ENCODE measurements around the gene ACOT7.

Gene ACOT7

GRCh38 chr1:6336776-6337622 is 56.6 kb downstream of the ACOT7 start:
- no peak overlapping the region for H2AFZ ChIP-seq (ENCODE audit: low read depth, low read length)

GRCh38 chr1:6334261-6334993 is 59.1 kb downstream of the ACOT7 start:
- H3K4me3 ChIP-seq (ENCODE audit: low read depth in 1 of 2, low read length in 2 of 2): no peak overlapping the region
- no peaks in the 10 kb centered on the region for H3K4me1 ChIP-seq (ENCODE audit: insufficient read depth, low read length)
- H3K27ac ChIP-seq (ENCODE audit: low read length): no peak overlapping the region
- H3K9ac ChIP-seq (ENCODE audit: low read depth, low read length): no peak overlapping the region
- H3K9me3 ChIP-seq (ENCODE audit: insufficient read depth, low read length, severe bottlenecking): no peaks in the 10 kb centered on the region
- no peak for ATAC-seq (ENCODE audit: insufficient read depth, low read depth)
- no peak overlapping the region for H2AFZ ChIP-seq (ENCODE audit: low read depth, low read length)
- no peaks in the 10 kb centered on the region; the same call in 1 of the 2 replicates for H3K79me2 ChIP-seq (ENCODE audit: insufficient read depth, low read length)
- H4K20me1 ChIP-seq (ENCODE audit: insufficient read depth, low read length): peaks cover 51% of the 10 kb centered on the region; the same call in 1 of the 2 replicates
- no peak overlapping the region for H3K4me2 ChIP-seq (ENCODE audit: insufficient read depth, low read length)
- no peaks in the 10 kb centered on the region for H3K27me3 ChIP-seq (ENCODE audit: insufficient read depth, low read length, poor library complexity)
- TF ChIP-seq EZH2 (IDR thresholded peaks at IDR 0.05; ENCODE audit: borderline replicate concordance, low read depth, low read length, severe bottlenecking): no peak
- no peak for TF ChIP-seq CTCF (IDR thresholded peaks at IDR 0.05; ENCODE audit: borderline replicate concordance, extremely low read depth, low read length, poor library complexity, severe bottlenecking)
- H3K36me3 ChIP-seq (ENCODE audit: insufficient read depth, low read length): peaks cover 74% of the 10 kb centered on the region
- DNase-seq: no peak

More at GRCh38 chr1:6336776-6337622, 56.6 kb downstream of the ACOT7 start:
- H3K4me2 ChIP-seq (ENCODE audit: insufficient read depth, low read length): no peak overlapping the region
- TF ChIP-seq CTCF (IDR thresholded peaks at IDR 0.05; ENCODE audit: borderline replicate concordance, extremely low read depth, low read length, poor library complexity, severe bottlenecking): no peak
- no peak for TF ChIP-seq EZH2 (IDR thresholded peaks at IDR 0.05; ENCODE audit: borderline replicate concordance, low read depth, low read length, severe bottlenecking)
- peaks cover 6% of the 10 kb centered on the region; the same call in 1 of the 2 replicates for H3K79me2 ChIP-seq (ENCODE audit: insufficient read depth, low read length)
- no peaks in the 10 kb centered on the region for H3K27me3 ChIP-seq (ENCODE audit: insufficient read depth, low read length, poor library complexity)
- H3K9me3 ChIP-seq (ENCODE audit: insufficient read depth, low read length, severe bottlenecking): no peaks in the 10 kb centered on the region
- H3K27ac ChIP-seq (ENCODE audit: low read length): no peak overlapping the region; the same call in 1 of the 2 replicates
- no peaks in the 10 kb centered on the region for H3K4me1 ChIP-seq (ENCODE audit: insufficient read depth, low read length)
- no peak overlapping the region for H3K9ac ChIP-seq (ENCODE audit: low read depth, low read length)
- no peak for ATAC-seq (ENCODE audit: insufficient read depth, low read depth)
- peaks cover 60% of the 10 kb centered on the region for H3K36me3 ChIP-seq (ENCODE audit: insufficient read depth, low read length)
- H4K20me1 ChIP-seq (ENCODE audit: insufficient read depth, low read length): peaks cover 44% of the 10 kb centered on the region; the same call in 1 of the 2 replicates
- no peak for DNase-seq
- no peak overlapping the region for H3K4me3 ChIP-seq (ENCODE audit: low read depth in 1 of 2, low read length in 2 of 2)

GRCh38 chr1:6332821-6333220 is 60.7 kb downstream of the ACOT7 start:
- no peak for TF ChIP-seq CTCF (IDR thresholded peaks at IDR 0.05; ENCODE audit: borderline replicate concordance, extremely low read depth, low read length, poor library complexity, severe bottlenecking)
- TF ChIP-seq EZH2 (IDR thresholded peaks at IDR 0.05; ENCODE audit: borderline replicate concordance, low read depth, low read length, severe bottlenecking): no peak
- no peaks in the 10 kb centered on the region for H3K27me3 ChIP-seq (ENCODE audit: insufficient read depth, low read length, poor library complexity)
- DNase-seq (no peak), ATAC-seq (ENCODE audit: insufficient read depth, low read depth) (no peak)
- peaks cover 73% of the 10 kb centered on the region for H3K36me3 ChIP-seq (ENCODE audit: insufficient read depth, low read length)
- no peak overlapping the region for H3K4me2 ChIP-seq (ENCODE audit: insufficient read depth, low read length)
- peaks cover 46% of the 10 kb centered on the region; the same call in 1 of the 2 replicates for H4K20me1 ChIP-seq (ENCODE audit: insufficient read depth, low read length)
- H3K4me1 ChIP-seq (ENCODE audit: insufficient read depth, low read length): no peaks in the 10 kb centered on the region
- H3K9me3 ChIP-seq (ENCODE audit: insufficient read depth, low read length, severe bottlenecking): no peaks in the 10 kb centered on the region
- no peaks in the 10 kb centered on the region for H3K79me2 ChIP-seq (ENCODE audit: insufficient read depth, low read length)
- H2AFZ ChIP-seq (ENCODE audit: low read depth, low read length): no peak overlapping the region
- no peak overlapping the region for H3K9ac ChIP-seq (ENCODE audit: low read depth, low read length)
- no peak overlapping the region for H3K4me3 ChIP-seq (ENCODE audit: low read depth in 1 of 2, low read length in 2 of 2)
- H3K27ac ChIP-seq (ENCODE audit: low read length): no peak overlapping the region
